ENCODE results near the gene KHDRBS2.

KHDRBS2 gene

DNA sequence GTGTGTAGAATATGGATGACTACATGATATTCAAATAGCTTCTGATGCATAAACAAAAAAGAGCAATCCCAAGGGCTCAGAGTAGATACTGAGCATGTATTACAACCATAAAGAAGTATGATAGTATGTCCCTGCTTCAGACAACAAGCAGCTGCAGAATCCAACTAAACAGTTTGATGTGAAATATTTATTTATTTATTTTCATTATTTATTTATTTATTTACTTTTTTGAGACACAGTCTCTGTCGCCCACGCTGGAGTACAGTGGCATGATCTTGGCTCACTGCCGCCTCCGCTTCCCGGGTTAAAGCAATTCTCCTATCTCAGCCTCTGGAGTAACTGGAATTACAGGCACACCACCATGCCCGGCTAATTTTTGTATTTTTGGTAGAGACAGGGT, 384.3 kb downstream of the KHDRBS2 start:
- DNase-seq (ENCODE audit: low read depth): no peak
- TF ChIP-seq, protein P1, sequence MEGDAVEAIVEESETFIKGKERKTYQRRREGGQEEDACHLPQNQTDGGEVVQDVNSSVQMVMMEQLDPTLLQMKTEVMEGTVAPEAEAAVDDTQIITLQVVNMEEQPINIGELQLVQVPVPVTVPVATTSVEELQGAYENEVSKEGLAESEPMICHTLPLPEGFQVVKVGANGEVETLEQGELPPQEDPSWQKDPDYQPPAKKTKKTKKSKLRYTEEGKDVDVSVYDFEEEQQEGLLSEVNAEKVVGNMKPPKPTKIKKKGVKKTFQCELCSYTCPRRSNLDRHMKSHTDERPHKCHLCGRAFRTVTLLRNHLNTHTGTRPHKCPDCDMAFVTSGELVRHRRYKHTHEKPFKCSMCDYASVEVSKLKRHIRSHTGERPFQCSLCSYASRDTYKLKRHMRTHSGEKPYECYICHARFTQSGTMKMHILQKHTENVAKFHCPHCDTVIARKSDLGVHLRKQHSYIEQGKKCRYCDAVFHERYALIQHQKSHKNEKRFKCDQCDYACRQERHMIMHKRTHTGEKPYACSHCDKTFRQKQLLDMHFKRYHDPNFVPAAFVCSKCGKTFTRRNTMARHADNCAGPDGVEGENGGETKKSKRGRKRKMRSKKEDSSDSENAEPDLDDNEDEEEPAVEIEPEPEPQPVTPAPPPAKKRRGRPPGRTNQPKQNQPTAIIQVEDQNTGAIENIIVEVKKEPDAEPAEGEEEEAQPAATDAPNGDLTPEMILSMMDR (conservative IDR thresholded peaks at IDR 0.05; ENCODE audit: low read length): no peak
- no peak overlapping the region for H3K4me3 ChIP-seq (ENCODE audit: low read length)

DNA sequence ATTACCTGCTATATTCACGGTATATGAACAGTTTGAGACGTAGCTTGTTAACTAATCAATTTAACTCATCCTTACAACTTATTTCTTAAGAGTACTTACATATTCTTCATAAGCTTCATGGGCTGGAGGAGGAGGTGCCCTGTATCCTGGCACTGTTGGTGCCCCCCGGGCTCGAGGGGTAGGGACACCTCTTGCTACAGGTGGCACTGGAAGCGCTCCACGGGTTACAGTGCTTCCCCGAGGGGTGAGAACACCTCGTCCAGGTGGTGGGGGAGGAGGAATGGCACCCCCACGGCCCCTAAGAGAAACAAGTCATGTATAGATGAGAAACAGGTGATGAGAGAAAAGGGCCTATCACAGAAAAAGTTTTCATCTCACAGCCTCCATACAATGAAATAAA, 391.5 kb downstream of the KHDRBS2 start:
- TF ChIP-seq, protein P1 (conservative IDR thresholded peaks at IDR 0.05; ENCODE audit: low read length): no peak
- no peak overlapping the region for H3K4me3 ChIP-seq (ENCODE audit: low read length)
- DNase-seq (ENCODE audit: low read depth): no peak

DNA sequence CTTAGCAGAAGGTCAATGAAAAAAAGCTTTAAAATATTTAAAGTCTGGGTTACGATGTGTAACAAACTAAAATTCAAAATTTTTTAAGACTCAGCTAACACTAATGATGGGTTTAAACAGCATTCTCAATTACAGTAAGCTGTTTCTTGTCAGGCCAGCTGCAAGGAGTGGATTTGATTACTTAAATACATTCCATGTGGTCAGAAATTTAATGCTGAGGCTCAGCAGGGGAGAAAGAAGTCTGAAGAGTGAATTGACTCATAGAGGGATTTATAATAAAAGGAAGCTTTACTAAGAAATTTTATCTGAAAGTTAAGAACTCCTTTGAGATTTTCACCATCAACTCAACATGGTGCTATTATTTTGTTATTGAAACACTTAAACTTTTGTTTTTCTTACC, 398.6 kb downstream of the KHDRBS2 start:
- H3K4me3 ChIP-seq (ENCODE audit: low read length): no peak overlapping the region
- no peak for DNase-seq (ENCODE audit: low read depth)
- TF ChIP-seq, protein P1 (conservative IDR thresholded peaks at IDR 0.05; ENCODE audit: low read length): no peak

DNA sequence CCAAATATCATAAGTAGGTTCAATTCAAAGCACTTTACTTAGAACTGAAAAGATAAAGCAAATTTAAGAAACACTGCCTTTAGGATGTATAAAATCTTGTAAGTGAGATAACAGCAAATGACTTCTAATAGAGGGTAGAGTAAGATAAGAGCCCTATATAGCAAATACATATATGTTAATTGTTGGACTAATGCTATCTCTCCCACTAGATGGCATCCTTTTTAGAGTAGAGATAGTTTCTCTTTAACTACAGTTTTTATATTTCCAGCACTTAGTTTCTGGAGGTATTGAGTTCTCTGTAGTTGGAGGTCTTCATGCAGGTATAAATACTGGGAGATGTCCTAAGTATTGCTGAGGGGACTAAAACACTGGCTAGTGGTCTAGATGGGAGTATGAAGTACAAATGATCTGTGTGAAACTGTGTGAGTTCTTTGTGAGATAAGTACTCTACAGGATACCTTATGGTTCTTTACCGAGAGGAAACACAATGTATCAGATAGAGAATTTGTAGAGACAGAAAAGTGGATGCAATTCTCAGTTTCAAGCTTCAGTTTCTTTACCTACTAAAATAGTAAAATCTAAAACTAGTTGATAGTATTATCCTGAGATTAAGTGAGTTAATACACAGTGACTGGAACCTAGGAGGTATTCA, 399.3 kb downstream of the KHDRBS2 start:
- TF ChIP-seq, protein P1 (conservative IDR thresholded peaks at IDR 0.05; ENCODE audit: low read length): no peak
- DNase-seq (ENCODE audit: low read depth): no peak
- no peak overlapping the region for H3K4me3 ChIP-seq (ENCODE audit: low read length)

DNA sequence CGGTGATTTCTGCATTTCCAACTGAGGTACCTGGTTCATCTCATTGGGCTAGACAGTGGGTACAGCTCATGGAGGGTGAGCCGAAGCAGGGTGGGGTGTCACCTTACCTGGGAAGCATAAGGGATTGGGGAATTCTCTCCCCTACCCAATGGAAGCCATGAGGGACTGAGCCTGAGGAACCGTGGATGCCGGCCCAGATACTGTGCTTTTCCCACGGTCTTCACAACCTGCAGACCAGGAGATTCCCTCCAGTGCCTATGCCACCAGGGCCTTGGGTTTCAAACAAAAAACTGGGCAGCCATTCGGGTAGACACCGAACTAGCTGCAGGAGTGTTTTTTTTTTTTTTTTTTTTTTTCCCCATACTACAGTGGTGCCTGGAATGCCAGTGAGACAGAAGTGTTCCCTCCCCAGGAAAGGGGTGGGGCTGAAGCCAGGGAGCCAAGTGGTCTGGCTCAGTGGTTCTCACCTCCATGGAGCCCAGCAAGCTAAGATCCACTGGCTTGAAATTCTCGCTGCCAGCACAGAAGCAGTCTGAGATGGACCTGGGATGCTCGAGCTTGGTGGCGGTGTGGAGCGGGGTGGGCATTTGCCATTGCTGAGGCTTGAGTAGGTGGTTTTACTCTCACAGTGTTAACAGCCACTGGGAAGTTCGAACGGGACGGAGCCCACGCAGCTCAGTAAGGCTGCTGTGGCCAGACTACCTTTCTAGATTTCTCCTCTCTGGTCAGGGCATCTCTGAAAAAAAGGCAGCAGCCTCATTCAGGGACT, 416.2 kb downstream of the KHDRBS2 start:
- TF ChIP-seq, protein P1 (conservative IDR thresholded peaks at IDR 0.05; ENCODE audit: low read length): no peak
- no peak for DNase-seq (ENCODE audit: low read depth)
- no peak overlapping the region for H3K4me3 ChIP-seq (ENCODE audit: low read length)

DNA sequence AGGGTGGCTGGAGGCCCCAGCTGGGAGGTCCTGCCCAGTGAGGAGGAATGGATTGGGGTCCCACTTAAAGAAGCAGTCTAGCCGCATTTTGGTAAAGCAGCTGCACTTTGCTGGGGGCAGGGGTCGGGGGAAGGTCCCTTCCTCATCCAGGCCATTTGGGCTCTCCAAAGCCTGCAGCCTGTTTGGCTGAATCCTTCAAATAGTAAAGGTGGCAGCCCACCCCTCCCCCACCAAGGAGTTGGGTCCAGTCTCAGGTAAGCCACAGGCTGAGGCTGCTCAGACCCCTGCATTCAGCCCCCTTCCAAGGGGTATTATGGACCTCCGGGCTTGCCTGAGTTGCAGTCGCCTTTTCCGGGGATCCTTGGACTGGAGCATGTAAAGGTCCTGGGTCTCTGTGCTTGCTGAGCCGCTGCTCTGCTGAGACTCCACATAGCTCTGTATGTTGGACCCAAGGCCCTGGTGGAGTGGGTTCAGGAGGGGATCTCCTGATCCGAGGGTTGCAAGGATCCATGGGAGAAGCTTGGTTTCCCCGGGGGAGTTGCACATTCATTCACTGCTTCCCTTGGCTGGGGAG, 417.4 kb downstream of the KHDRBS2 start:
- no peak for DNase-seq (ENCODE audit: low read depth)
- TF ChIP-seq, protein P1 (conservative IDR thresholded peaks at IDR 0.05; ENCODE audit: low read length): no peak

DNA sequence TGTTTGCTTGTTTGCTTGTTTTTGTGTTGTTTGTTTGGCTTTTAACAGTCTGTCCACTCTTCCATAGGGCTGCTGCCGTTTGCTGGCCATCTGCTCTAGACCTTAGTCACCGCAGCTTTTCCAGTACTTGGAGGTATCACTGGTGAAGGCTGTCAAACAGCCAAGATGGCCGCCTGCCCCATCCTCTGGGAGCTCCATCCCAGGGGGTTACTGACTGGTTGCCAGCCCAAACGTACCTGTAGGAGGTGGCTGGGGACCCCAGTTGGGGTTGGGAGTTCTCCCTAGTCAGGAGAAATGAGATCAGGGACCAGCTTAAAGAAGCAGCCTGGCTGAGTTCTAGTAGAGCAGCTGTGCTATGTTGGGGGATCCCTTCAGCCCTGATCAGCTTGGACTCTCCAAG, 418.4 kb downstream of the KHDRBS2 start:
- no peak for DNase-seq (ENCODE audit: low read depth)
- no peak overlapping the region for H3K4me3 ChIP-seq (ENCODE audit: low read length)
- TF ChIP-seq, protein P1 (conservative IDR thresholded peaks at IDR 0.05; ENCODE audit: low read length): no peak

More for the DNA sequence above, 417.4 kb downstream of the KHDRBS2 start:
- H3K4me3 ChIP-seq (ENCODE audit: low read length): no peak overlapping the region

Measured in AG10803 (cell line).